Measurements from ENCODE around the gene ZSWIM4. TPM values are rescaled to one million over a fixed set of nuclear protein-coding genes. Genes with fewer than 3 reads are reported as not detected.
"Not testable (repeated sequence)": the region's sequence is repeated elsewhere in the genome, so short reads cannot be mapped to it uniquely, and the experiment has no call there.

The ZSWIM4 gene
- total RNA-seq, 2 donors from 2014 or later = 6.3 to 8.8 TPM

DNA sequence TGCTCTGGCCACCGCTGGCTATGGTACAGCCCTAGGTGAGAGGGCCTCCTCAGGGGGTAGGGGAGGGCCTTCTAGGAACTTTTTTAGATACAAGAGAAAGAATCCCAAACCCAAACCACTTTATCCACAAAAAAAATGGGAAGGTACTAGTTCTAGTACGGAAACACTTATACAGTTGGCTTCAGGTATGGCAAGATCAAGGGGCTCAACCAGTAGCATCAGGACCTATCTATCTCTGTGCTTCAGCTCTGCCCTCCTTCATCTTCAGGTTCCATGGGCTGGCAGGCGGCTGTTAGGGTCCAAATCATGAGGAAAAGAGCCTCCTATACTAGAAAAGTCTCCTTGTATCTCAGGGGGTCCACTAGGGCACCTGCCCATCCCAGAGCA lies 29.2 kb upstream of the ZSWIM4 start:
- peak overlapping the region; percentile 29 to 86 for H3K27ac Mint-ChIP-seq

DNA sequence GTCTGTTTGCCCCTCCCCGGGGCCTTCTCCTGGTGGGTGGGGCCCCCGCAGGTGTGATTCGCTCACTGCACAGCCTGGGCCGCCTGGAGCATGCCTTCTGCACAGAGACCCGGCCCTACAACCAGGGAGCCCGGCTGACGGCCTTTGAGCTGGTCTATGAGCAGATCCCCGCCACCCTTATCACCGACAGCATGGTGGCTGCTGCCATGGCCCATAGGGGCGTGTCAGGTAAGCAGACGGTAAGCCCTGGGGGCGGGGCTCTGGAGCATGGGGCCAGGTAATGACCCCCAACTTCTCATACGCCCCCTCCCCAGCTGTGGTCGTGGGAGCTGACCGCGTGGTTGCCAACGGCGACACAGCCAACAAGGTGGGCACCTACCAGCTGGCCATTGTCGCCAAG lies 26.7 kb upstream of the ZSWIM4 start:
- H3K27ac Mint-ChIP-seq = no peak overlapping the region
- DNase-seq (ENCODE audit: low spot score in 2 of 2) (no peak), ATAC-seq (no peak)
- no peaks in the 10 kb centered on the region for H3K9me3 Mint-ChIP-seq
- H3K36me3 Mint-ChIP-seq = peaks cover 7 to 13% of the 10 kb centered on the region in 2 donors

More for the DNA sequence above, 29.2 kb upstream of the ZSWIM4 start:
- H3K9me3 Mint-ChIP-seq = no peaks in the 10 kb centered on the region
- no peak for ATAC-seq
- no peak for DNase-seq (ENCODE audit: low spot score in 2 of 2)
- peaks cover 7 to 21% of the 10 kb centered on the region in 2 donors for H3K36me3 Mint-ChIP-seq

DNA sequence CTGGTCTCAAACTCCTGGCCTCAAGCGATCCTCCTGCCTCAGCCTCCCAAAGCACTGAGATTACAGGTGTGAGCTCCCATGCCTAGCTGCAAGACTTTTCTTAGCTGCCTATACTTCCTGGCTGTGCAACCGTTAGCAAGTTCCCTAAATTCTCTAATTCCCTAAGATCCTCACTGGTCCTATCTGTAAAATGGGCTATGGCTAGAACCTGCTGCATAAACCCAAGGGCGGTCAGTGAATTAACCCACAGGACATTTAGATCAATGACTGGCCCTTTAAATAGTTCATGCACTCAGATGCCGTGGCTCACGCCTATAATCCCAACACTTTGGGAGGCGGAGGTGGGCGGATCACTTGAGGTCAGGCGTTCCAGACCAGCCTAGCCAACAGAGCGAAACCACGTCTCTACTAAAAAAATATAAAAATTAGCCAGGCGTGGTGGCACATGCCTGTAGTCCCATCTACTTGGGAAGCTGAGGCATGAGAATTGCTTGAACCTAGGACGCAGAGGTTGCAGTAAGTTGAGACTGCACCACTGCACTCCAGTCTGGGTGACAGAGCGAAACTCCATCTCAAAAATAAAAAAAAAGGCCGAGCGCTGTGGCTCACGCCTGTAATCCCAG lies 25.1 kb upstream of the ZSWIM4 start:
- DNase-seq (ENCODE audit: low spot score in 2 of 2) (no peak), ATAC-seq (no peak)
- Mint-ChIP-seq H3K27ac (no peak overlapping the region), H3K9me3 (no peaks in the 10 kb centered on the region), H3K36me3 (peaks cover 18% of the 10 kb centered on the region in 2 donors)

DNA sequence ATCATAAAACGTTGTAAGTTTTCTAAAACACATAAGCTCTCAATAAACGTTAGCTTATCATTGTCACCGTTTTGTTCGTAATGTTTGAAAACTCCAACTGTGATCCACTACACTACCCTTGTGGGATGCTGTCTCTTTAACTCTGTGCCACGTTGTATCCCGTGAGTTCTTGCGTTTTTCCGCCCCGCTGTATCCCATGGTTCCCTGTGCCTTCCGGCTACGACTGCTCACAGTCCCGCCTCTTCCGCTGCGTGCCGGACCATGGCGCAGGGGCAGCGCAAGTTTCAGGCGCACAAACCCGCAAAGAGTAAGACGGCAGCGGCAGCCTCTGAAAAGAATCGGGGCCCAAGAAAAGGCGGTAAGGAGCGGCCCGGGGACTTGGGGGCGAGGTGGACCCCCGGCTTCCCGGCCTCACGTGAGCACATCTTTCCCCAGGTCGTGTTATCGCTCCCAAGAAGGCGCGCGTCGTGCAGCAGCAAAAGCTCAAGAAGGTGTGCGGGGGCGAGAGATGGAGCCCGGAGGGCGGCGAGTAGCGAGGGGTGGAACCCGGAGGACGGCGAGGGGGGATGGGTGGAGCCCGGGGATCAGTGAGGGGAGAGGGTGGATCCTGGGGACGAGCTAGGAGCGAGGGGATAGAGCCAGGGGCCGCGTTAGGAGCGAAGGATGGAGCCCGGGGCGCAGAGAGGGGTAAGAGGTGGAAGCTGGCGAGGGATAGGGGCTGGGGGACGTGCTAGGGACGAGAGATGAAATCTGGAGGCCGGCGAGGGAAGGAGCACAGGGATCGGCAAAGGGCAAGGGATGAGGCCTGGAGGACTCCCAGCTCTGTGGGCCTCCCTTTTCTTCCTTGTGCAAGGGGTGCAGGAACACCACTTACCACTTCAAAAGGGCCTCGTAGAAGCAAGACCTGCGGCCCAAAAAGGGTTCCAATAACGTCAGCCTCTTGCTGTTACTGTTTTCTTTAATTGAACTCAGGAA lies 20.7 kb upstream of the ZSWIM4 start, which contains the start of gene C19orf53:
TSS of gene C19orf53 (plus strand) at position 240 of the 975 bp plus-strand sequence. CDS start at position 262, 22 bp downstream.
- Mint-ChIP-seq H3K9me3 (no peaks in the 10 kb centered on the region), H3K36me3 (peaks cover 25 to 32% of the 10 kb centered on the region in 2 donors), H3K27ac (peak within 1 kb of the TSS; percentile 97 to 99)
- peak; percentile 100 for ATAC-seq
- DNase-seq (ENCODE audit: low spot score in 2 of 2) = peak; percentile 90

DNA sequence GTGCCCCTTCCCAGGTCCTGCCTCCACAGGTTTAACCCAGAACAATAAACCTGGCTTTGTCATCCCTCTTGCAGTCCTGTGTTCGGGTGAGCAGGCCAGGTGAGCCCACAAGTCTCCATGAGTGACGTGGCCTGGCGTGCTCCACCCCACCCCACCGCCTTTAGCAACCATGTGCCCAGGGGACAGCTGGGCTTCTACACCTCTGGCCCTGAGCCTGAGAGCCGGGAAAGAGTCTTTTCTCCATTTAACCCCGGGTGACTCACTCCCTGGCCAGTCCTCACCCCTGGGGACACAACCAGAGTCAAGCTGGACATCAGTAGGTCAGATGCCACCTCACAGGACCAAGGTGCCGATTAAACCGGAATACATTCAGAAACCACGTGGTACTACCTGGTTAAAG lies 16.8 kb upstream of the ZSWIM4 start:
- ATAC-seq (no peak), DNase-seq (ENCODE audit: low spot score in 2 of 2) (no peak)
- H3K9me3 Mint-ChIP-seq = no peaks in the 10 kb centered on the region
- peak overlapping the region in 1 of 2 donors; percentile 72 for H3K27ac Mint-ChIP-seq
- H3K36me3 Mint-ChIP-seq = peaks cover 25 to 32% of the 10 kb centered on the region in 2 donors

DNA sequence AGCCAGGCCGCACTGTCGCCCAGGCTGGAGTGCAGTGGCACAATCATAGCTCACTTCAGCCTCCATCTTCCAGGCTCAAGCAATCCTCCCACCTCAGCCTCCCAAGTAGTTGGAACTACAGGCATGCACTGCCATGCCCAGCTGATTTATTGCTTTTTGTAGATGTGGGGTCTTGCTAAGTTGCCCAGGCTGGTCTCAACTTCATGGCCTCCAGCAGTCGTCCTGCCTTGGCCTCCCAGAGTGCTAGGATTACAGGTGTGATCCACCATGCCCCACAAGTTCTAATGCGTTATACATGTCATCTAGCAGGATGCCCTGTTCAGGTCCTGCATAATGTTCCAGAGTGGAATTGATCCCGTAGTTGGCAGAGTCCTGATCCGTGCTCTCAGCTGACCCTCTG lies 16.4 kb upstream of the ZSWIM4 start:
- ATAC-seq (no peak), DNase-seq (ENCODE audit: low spot score in 2 of 2) (no peak)
- Mint-ChIP-seq H3K27ac (no peak overlapping the region), H3K9me3 (no peaks in the 10 kb centered on the region), H3K36me3 (peaks cover 25 to 32% of the 10 kb centered on the region in 2 donors)

DNA sequence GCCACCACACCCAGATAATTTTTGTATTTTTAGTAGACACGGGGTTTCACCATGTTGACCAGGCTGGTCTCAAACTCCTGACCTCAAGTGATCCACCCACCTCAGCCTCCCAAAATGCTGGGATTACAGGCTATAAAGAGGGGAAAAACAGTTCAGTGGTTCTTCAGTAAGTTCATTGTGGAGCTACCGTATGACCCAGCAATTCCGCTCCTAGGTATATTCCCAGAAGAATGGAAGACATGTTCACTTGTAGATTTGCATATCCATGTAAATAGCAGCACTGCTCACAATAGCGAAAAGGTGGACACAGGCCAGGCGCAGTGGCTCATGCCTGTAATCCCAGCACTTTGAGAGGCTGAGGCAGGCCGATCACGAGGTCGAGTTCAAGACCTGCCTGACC lies 15.4 kb upstream of the ZSWIM4 start:
- not testable (repeated sequence) for H3K9me3 Mint-ChIP-seq; ATAC-seq; DNase-seq (ENCODE audit: low spot score in 2 of 2)
- H3K36me3 Mint-ChIP-seq = peaks cover 17 to 24% of the 10 kb centered on the region in 2 donors
- H3K27ac Mint-ChIP-seq = peak overlapping the region in 1 of 2 donors; percentile 84

DNA sequence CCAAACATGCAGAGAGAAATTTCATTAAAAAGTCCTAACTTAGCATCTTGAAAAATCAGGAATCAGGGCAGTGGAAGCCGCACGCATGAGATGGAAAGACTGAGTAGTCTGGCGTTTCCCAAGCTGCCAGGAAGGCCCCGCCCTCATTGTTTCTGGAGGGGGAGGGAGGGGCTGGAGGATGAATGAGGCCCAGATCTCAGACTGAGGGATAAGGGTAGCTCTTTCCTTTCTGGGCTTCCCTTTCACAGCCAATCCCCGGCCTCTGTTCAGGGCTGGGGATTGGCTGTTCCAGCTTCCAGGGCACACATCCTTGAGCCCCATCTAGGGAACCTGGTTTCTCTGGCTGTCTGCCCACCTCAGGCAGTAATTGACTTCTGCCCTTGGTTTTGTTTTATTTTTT lies 13.7 kb upstream of the ZSWIM4 start:
- no peak for ATAC-seq
- DNase-seq (ENCODE audit: low spot score in 2 of 2) = no peak
- Mint-ChIP-seq H3K36me3 (peaks cover 4 to 10% of the 10 kb centered on the region in 2 donors), H3K27ac (peak overlapping the region in 1 of 2 donors; percentile 6), H3K9me3 (no peaks in the 10 kb centered on the region)

DNA sequence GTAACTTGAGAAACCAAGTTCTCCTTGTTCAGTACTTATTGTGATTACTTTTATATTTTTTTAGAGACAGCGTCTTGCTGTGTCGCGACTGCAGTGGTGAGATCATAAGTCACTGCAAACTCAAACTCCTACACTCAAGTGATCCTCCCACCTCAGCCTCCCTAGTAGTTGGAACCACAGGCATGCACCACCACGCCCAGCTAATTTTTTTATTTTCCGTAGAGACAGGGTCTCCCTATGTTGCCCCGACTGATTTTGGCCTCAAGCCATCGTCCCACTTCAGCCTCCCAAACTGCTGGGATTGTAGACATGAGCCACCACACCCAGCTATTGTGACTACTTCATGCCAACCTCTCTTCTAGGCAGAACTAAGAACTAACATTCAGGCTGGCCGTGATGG lies 12.7 kb upstream of the ZSWIM4 start:
- no peaks in the 10 kb centered on the region for H3K9me3 Mint-ChIP-seq
- H3K27ac Mint-ChIP-seq = peak overlapping the region in 1 of 2 donors; percentile 65
- H3K36me3 Mint-ChIP-seq = peaks cover 2 to 6% of the 10 kb centered on the region in 2 donors
- ATAC-seq (no peak), DNase-seq (ENCODE audit: low spot score in 2 of 2) (no peak)

DNA sequence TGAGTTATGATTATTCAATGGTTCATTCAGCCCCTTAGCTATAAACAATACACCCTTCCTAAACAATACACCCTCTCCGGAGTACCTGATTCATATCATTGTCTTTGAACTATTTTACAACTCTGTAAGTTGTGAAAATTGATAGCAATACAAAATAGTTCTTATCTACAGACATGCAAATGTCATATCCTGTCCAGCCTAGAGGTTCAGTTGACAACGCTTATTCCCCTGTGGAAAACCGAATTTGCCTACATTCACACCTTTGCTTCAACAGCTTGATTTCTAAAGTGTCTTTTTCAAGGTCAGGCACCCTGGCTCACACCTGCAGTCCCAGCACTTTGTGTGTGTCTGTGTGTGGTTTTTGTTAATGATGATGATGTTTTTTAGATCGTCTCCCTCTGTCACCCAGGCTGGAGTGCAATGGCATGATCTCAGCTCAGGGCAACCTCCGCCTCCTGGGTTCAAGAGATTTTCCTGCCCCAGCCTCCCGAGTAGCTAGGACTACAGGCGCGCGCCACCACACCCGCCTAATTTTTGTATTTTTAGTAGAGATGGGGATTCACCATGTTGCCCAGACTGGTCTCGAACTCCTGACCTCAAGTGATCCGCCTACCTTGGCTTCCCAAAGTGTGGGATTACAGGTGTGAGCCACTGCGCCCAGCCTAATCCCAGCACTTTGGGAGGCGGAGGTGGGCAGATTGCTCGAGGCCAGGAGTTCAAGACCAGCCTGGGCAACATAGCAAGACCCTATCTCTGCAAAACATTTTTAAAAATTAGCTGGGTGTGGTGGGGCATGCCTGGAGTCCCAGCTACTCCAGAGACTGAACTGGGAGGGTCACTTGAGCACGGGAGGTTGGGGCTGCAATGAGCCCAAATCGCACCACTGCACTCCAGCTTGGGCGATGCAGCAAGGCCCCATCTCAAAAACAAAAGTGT lies 11.4 kb upstream of the ZSWIM4 start:
- DNase-seq (ENCODE audit: low spot score in 2 of 2) (no peak), ATAC-seq (no peak)
- peak overlapping the region in 1 of 2 donors; percentile 88 for H3K27ac Mint-ChIP-seq
- H3K9me3 Mint-ChIP-seq = no peaks in the 10 kb centered on the region
- peaks cover 5 to 6% of the 10 kb centered on the region in 2 donors for H3K36me3 Mint-ChIP-seq

DNA sequence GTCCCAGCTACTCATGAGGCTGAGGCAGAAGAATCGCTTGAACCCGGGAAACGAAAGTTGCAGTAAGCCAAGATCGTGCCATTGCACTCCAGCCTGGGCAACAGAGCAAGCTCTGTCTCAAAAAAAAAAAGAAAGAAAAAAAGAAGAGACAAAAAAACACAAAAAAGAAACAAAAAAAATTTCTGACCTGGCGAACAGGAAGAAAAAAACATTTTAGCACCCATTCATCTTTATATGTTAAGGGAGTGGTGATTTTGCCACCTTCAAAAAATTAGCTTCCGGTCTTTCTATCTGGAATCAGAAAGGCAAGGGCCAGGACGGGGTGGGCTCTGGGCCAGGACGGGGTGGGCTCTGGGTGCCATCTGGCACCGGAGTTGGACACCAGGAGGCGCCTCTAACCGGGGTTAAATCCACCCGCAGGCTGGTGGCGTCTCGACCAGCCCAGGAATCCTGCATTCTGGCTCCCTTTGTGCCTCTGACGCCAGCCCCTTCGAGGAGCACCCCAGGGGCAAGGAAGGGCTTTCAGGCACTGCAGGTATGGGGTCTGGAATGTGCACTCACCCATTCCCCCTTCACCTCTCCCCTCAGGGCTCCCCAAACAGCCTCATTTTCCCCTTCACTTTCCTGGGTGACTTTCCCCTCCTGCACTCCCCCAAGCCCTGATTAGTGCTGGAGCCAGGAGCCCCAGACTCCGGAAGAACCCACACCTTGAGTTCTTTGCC lies 10.4 kb upstream of the ZSWIM4 start:
- DNase-seq (ENCODE audit: low spot score in 2 of 2) = peak; percentile 73 to 78
- H3K27ac Mint-ChIP-seq = peak overlapping the region; percentile 50 to 88

DNA sequence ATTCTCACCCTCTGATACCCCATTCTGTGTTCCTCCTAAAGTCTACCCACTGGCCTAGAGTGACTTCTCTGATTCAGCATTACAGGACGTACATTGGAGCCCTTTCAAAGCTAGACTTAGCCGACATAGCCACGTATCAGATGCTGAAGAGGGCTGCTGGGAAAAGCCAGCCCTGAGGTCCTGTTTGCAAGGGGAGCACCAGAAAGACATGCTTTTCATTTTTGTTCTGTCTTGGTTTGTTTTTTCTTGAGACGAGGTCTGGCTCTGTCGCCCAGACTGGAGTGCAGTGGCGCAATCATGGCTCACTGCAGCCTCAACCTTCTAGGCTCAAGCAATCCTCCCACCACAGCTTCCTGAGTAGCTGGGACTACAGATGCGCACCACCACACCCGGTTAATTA lies 6.3 kb upstream of the ZSWIM4 start:
- no peak overlapping the region for H3K27ac Mint-ChIP-seq
- no peak for DNase-seq (ENCODE audit: low spot score in 2 of 2)

More for the DNA sequence above, 10.4 kb upstream of the ZSWIM4 start:
- Mint-ChIP-seq H3K36me3 (peaks cover 0 to 5% of the 10 kb centered on the region in 2 donors), H3K9me3 (no peaks in the 10 kb centered on the region)
- peak; percentile 86 to 91 for ATAC-seq

DNA sequence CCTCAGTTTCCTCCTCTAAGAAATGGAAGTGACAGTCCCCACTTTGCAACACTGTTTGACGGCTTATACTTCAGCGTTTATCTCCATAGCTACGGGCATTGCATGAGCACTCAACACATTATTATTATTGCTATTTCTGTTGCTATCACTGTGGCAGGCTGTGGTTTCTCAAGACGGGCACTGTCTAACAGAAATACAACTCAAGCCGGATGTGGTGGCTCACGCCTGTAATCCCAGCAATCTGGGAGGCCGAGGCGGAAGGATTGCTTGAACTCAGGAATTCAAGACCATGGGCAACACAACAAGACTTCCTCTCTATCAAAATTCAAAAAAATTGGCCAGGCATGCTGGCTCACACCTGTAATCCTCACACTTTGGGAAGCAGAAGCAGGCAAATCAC lies 4.9 kb upstream of the ZSWIM4 start:
- no peak for DNase-seq (ENCODE audit: low spot score in 2 of 2)
- Mint-ChIP-seq H3K27ac (no peak overlapping the region), H3K36me3 (peaks cover 0 to 5% of the 10 kb centered on the region in 2 donors), H3K9me3 (no peaks in the 10 kb centered on the region)
- no peak for ATAC-seq

More for the DNA sequence above, 6.3 kb upstream of the ZSWIM4 start:
- ATAC-seq = peak in 1 of 2 donors; percentile 21
- Mint-ChIP-seq H3K9me3 (no peaks in the 10 kb centered on the region), H3K36me3 (peaks cover 0 to 5% of the 10 kb centered on the region in 2 donors)

DNA sequence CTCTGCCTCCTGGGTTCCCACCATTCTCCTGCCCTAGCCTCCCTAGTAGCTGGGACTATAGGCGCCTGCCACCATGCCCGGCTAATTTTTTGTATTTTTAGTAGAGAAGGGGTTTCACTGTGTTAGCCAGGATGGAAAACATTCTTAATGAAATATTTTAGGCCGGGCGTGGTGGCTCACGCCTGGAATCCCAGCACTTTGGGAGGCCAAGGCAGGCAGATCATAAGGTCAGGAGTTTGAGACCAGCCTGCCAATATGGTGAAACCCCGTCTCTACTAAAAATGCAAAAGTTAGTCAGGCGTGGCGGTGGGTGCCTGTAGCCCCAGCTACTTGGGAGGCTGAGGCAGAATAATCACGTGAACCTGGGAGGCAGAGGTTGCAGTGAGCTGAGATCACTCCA lies 1.9 kb upstream of the ZSWIM4 start:
- not testable (repeated sequence) for H3K36me3 Mint-ChIP-seq; DNase-seq (ENCODE audit: low spot score in 2 of 2); ATAC-seq; H3K9me3 Mint-ChIP-seq; H3K27ac Mint-ChIP-seq

DNA sequence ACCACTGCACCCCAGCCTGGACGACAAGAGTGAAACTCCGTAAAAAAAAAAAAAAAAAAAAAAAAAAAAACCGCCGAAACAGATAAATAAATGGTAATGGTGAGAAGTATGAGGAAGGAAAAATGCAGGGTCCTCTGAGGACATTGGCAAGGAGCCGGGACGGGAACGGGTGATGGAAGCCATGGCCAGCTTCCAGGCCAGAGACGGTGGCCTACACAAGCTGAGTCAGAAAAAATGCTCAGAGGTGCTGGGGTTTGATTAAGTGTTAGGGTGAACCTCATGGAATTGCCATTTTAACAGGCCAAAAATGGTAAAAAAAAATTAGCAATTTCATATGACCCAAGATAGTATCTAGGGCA lies 866 bp upstream of the ZSWIM4 start:
- ATAC-seq (no peak), DNase-seq (ENCODE audit: low spot score in 2 of 2) (no peak)
- Mint-ChIP-seq H3K36me3 (no peaks in the 10 kb centered on the region), H3K27ac (peak overlapping the region; percentile 93 to 97), H3K9me3 (no peaks in the 10 kb centered on the region)
